Suprapubic skin (tissue), 4 donors: ENCODE data around the gene EPB41L2. TPM values are rescaled to one million over a fixed set of nuclear protein-coding genes. Genes with fewer than 3 reads are reported as not detected.

Source experiments
- DNase-seq, 2 donors: peaks; one replicate each; pipeline ENCODE4 v3.0.0-alpha.2; 2019; ENCODE audit warnings: low spot score in 2 of 2
- H3K27ac ChIP-seq: fragments of 200-600 bp; sonication (generic); one replicate; pipeline ENCODE4 v1.5.1; 2019
- H3K27me3 ChIP-seq: fragments of 200-600 bp; sonication (generic); one replicate; pipeline ENCODE4 v1.5.1; 2019
- H3K36me3 ChIP-seq: fragments of 200-600 bp; sonication (generic); one replicate; pipeline ENCODE4 v1.5.1; 2019
- H3K4me1 ChIP-seq: fragments of 200-600 bp; sonication (generic); one replicate; pipeline ENCODE4 v1.5.1; 2019
- H3K4me3 ChIP-seq: fragments of 200-600 bp; sonication (generic); one replicate; pipeline ENCODE4 v1.5.1; 2019; ENCODE audit warnings: mild to moderate bottlenecking
- H3K9me3 ChIP-seq: fragments of 200-600 bp; sonication (generic); one replicate; pipeline ENCODE4 v1.5.1; 2019
- EP300 ChIP-seq: sonication (generic); formaldehyde crosslinking; IDR thresholded peaks from one replicate; pipeline ENCODE4 v1.6.1; 2017; ENCODE audit warnings: antibody characterized with exemption
- POLR2A ChIP-seq, 2 donors: fragments of 450-650 bp; IDR thresholded peaks; one replicate each; pipeline ENCODE4 v1.6.1; 2017; ENCODE audit warnings: antibody characterized with exemption in 2 of 2, mild to moderate bottlenecking in 2 of 2, moderate library complexity in 2 of 2
- POLR2AphosphoS5 ChIP-seq, 3 donors: sonication (generic); formaldehyde crosslinking; IDR thresholded peaks; one replicate each; pipeline ENCODE4 v1.6.1; 2017; ENCODE audit warnings: antibody characterized with exemption in 3 of 3
- WGBS: methylation state at CpG from one replicate; pipeline ENCODE4 v1.1.5; 2018; 5-methylcytosine and 5-hydroxymethylcytosine counted together
- total RNA-seq, 4 donors: library from RNA; depleted of rRNA; stranded (reverse); fragments of >200 nt; gene quantifications; one replicate each; pipeline ENCODE4 v1.1.0, GENCODE V29; 2016
- TF ChIP-seq, protein P1 (sequence below), 2 donors: fragments of 200-600 bp in 1 of 2; fragments of 450-650 bp in 1 of 2; sonication (generic) in 1 of 2; IDR thresholded peaks; one replicate each; pipeline ENCODE4 v1.5.1; 2016 to 2019; ENCODE audit warnings: antibody characterized with exemption in 2 of 2, mild to moderate bottlenecking in 1 of 2, moderate library complexity in 1 of 2

The EPB41L2 gene
- total RNA-seq, 4 donors from 2014 or later: 11.4 to 26.8 (median 15.4) TPM

DNA sequence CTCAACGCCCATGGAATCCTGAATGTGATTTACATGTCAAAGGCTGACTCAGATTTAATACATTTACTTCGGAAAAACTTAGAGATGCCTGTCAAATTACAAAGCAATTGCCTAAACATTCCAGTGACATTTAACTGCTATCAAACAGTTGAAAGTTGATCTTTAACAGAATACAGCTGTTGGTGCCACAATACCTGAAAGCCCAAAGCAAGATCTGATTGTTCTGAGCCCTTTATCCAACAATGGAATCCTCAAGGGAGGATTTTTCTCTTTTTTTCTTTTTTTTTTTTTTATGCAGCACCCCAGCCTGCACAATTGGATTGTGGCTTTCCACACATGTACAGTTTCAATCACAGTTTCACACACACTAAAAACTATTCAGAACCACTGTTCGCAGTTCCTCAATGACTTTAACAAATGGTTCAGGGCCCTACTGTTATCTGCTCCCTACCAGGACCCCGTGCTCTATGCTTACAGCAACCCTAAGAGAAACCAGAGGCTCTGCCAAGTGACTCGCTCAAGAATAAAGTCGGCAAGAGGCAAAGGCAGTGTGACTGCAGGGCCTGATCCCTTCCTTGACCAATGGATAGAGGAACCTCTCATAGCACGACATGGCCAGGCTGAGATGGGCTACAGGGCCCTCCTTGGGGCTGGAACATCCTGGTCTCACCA is 33.3 kb downstream of the EPB41L2 start:
- Histone ChIP-seq H3K9me3 (no peaks in the 10 kb centered on the region), H3K27ac (no peak overlapping the region), H3K36me3 (no peaks in the 10 kb centered on the region), H3K4me1 (no peaks in the 10 kb centered on the region), H3K4me3 (no peak overlapping the region), H3K27me3 (no peaks in the 10 kb centered on the region)
- WGBS: 75% methylated on average over 7 of the region's 7 CpGs
- no peak for DNase-seq
- TF ChIP-seq POLR2A (IDR thresholded peaks at IDR 0.05) (no peak), POLR2AphosphoS5 (IDR thresholded peaks at IDR 0.05) (no peak), EP300 (no peak)
- TF ChIP-seq, protein P1, sequence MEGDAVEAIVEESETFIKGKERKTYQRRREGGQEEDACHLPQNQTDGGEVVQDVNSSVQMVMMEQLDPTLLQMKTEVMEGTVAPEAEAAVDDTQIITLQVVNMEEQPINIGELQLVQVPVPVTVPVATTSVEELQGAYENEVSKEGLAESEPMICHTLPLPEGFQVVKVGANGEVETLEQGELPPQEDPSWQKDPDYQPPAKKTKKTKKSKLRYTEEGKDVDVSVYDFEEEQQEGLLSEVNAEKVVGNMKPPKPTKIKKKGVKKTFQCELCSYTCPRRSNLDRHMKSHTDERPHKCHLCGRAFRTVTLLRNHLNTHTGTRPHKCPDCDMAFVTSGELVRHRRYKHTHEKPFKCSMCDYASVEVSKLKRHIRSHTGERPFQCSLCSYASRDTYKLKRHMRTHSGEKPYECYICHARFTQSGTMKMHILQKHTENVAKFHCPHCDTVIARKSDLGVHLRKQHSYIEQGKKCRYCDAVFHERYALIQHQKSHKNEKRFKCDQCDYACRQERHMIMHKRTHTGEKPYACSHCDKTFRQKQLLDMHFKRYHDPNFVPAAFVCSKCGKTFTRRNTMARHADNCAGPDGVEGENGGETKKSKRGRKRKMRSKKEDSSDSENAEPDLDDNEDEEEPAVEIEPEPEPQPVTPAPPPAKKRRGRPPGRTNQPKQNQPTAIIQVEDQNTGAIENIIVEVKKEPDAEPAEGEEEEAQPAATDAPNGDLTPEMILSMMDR (IDR thresholded peaks at IDR 0.05): no peak

DNA sequence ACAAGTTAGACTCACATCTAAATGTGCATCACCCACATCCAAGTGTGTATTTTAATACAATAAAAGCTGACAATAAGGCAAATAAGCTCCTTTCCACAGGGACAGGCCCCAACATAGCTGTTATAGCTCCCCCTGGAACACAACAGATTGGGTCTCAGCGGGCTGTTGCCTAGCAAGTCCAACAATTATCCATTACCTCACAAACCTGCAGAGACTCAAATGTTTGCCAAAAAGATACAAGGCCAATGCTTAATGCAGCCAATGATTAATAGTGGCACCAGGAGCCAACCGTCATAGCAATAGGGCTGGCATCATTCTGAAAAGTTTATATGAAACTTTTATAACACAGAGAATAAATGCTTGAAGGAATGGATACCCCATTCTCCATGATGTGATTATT is 35.7 kb downstream of the EPB41L2 start:
- no peak for DNase-seq
- H3K27ac ChIP-seq: no peak overlapping the region
- no peaks in the 10 kb centered on the region for H3K4me1 ChIP-seq
- no peak overlapping the region for H3K4me3 ChIP-seq
- TF ChIP-seq POLR2A (IDR thresholded peaks at IDR 0.05): no peak
- no peak for TF ChIP-seq EP300
- 85% methylated on average over 2 of the region's 2 CpGs for WGBS
- H3K36me3 ChIP-seq: no peaks in the 10 kb centered on the region
- no peaks in the 10 kb centered on the region for H3K9me3 ChIP-seq
- no peaks in the 10 kb centered on the region for H3K27me3 ChIP-seq

DNA sequence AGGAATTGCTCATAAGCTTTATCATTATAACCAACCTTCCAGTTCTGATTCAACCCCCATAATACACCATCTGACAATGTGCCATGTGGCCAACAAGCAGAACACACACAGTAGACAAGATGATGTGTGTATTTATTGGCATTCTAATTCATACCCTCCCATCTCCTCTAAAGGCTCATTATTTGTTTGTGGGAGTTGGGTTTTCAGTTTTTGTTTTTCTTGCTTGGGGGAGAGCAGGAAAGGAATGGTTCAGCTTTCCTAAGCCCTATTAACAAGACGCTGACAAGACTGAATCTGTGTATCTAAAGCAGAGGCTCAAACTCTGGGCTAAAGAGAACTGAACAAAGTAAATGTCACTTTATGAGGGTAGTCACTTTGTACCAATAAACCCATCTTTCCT is 36.8 kb downstream of the EPB41L2 start:
- no peaks in the 10 kb centered on the region for H3K36me3 ChIP-seq
- H3K27me3 ChIP-seq: no peaks in the 10 kb centered on the region
- no peak for DNase-seq
- H3K4me3 ChIP-seq: no peak overlapping the region
- TF ChIP-seq POLR2A (IDR thresholded peaks at IDR 0.05) (no peak), POLR2AphosphoS5 (IDR thresholded peaks at IDR 0.05) (no peak), EP300 (no peak)
- TF ChIP-seq, protein P1 (IDR thresholded peaks at IDR 0.05): no peak
- WGBS: 88% methylated on average over 1 of the region's 1 CpG
- H3K27ac ChIP-seq: no peak overlapping the region
- no peaks in the 10 kb centered on the region for H3K4me1 ChIP-seq
- H3K9me3 ChIP-seq: no peaks in the 10 kb centered on the region

DNA sequence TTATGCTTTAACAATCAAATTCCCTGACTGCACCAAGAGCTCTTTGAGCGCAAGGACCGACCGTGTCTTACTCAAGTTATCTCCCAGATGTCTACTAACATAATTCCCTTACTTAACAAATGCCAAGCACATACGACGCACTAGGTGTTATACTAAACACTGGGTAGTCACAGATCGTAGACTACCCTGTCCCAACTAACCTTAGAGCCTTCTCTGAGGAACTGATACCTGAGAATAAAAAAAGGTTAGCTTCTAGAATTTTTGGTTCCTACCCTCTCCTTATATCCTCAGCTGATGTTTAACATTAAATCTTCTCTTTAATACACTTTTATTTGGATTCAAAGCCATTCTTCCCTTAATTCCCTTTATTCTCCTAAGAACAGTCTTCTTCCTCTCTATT is 38.5 kb downstream of the EPB41L2 start:
- H3K4me3 ChIP-seq: no peak overlapping the region
- H3K27me3 ChIP-seq: no peaks in the 10 kb centered on the region
- H3K36me3 ChIP-seq: no peaks in the 10 kb centered on the region

DNA sequence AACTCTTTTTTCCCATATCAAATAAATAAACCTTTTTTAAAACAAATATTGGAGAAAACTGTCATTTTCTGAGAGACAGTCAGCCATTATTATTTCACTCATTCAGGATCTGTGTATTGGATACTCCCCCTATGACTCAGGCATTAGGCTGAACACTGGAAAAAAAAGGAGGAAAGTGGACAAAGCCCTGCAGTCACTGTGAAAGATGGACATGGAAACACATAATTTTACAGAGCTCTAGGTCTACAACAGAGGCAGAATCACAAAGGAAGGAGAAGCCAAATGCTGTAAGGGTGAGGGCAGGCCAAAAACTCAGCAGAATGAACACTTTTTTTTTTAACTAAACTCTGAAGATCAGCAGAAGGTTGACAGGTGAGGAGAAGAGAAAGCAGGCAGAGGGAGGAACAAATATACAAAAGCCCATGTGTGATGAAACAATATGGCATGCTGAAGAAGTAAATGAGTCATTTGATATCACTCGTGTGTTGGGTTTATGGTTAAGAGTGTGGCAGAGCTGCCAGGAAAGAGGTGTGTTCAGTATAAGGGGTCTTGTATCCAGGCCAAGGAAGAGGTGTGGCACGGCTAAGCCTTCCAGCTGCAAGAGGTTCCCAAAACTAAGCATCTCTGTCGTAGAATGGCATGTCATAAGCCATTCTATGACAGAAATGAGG is 39.1 kb downstream of the EPB41L2 start:
- Histone ChIP-seq H3K27ac (no peak overlapping the region), H3K27me3 (no peaks in the 10 kb centered on the region), H3K36me3 (no peaks in the 10 kb centered on the region), H3K4me3 (no peak overlapping the region), H3K9me3 (no peaks in the 10 kb centered on the region), H3K4me1 (no peaks in the 10 kb centered on the region)
- DNase-seq: no peak
- no peak for TF ChIP-seq POLR2AphosphoS5 (IDR thresholded peaks at IDR 0.05)
- TF ChIP-seq, protein P1 (IDR thresholded peaks at IDR 0.05): no peak
- no peak for TF ChIP-seq EP300
- TF ChIP-seq POLR2A (IDR thresholded peaks at IDR 0.05): no peak
- 47% methylated on average over 3 of the region's 3 CpGs for WGBS

More for the DNA sequence above, 38.5 kb downstream of the EPB41L2 start:
- no peak for TF ChIP-seq EP300
- no peak for TF ChIP-seq POLR2AphosphoS5 (IDR thresholded peaks at IDR 0.05)
- TF ChIP-seq, protein P1 (IDR thresholded peaks at IDR 0.05): no peak
- TF ChIP-seq POLR2A (IDR thresholded peaks at IDR 0.05): no peak
- Histone ChIP-seq H3K9me3 (no peaks in the 10 kb centered on the region), H3K4me1 (no peaks in the 10 kb centered on the region), H3K27ac (no peak overlapping the region)
- no peak for DNase-seq
- 96% methylated on average over 6 of the region's 6 CpGs for WGBS
